OCI-LY1 (cell line): ENCODE results near the gene NRP2.

Experiments
- H2AFZ ChIP-seq: fragments of 200-600 bp; sonication (generic), shearing (Covaris generic); 2 replicates; pipeline ENCODE4 v1.6.0; 2014; ENCODE audit warnings: antibody characterized with exemption, mild to moderate bottlenecking, low read length
- H3F3A ChIP-seq: fragments of 200-600 bp; sonication (generic), shearing (Covaris generic); 2 replicates; pipeline ENCODE4 v1.6.0; 2014; ENCODE audit warnings: mild to moderate bottlenecking, antibody characterized with exemption, low read length, moderate library complexity; ENCODE audit not compliant: insufficient read depth
- H3K27ac ChIP-seq: fragments of 200-600 bp; sonication (generic); 2 replicates; pipeline ENCODE4 v1.5.1; 2014; ENCODE audit warnings: low read length, mixed run types, mild to moderate bottlenecking, low read depth; ENCODE audit not compliant: poor library complexity, severe bottlenecking
- H3K27me3 ChIP-seq: fragments of 200-600 bp; sonication (generic); 2 replicates; pipeline ENCODE4 v1.6.0; 2014; ENCODE audit warnings: antibody characterized with exemption, mild to moderate bottlenecking, low read length, moderate library complexity; ENCODE audit not compliant: insufficient read depth
- H3K36me3 ChIP-seq: fragments of 200-600 bp; sonication (generic); 2 replicates; pipeline ENCODE4 v1.6.1; 2014; ENCODE audit warnings: mild to moderate bottlenecking, antibody characterized with exemption, low read length, moderate library complexity, mixed read lengths; ENCODE audit not compliant: insufficient read depth
- H3K4me1 ChIP-seq: fragments of 200-600 bp; sonication (generic); 2 replicates; pipeline ENCODE4 v1.5.1; 2014; ENCODE audit warnings: mild to moderate bottlenecking, low read length, moderate library complexity; ENCODE audit not compliant: insufficient read depth, severe bottlenecking
- H3K4me2 ChIP-seq: fragments of 200-600 bp; sonication (generic), shearing (Covaris generic); 2 replicates; pipeline ENCODE4 v1.6.1; 2014; ENCODE audit warnings: low read length
- H3K4me3 ChIP-seq: fragments of 200-600 bp; sonication (generic); 2 replicates; pipeline ENCODE4 v1.5.1; 2014; ENCODE audit warnings: low read length, low read depth, mild to moderate bottlenecking, mixed read lengths; ENCODE audit not compliant: poor library complexity, severe bottlenecking
- H3K79me2 ChIP-seq: fragments of 200-600 bp; shearing (Covaris generic); 2 replicates; pipeline ENCODE4 v1.6.1; 2016; ENCODE audit warnings: mixed run types, low read length, mixed read lengths; ENCODE audit not compliant: insufficient read depth
- H3K9ac ChIP-seq: fragments of 200-600 bp; sonication (generic), shearing (Covaris generic); 2 replicates; pipeline ENCODE4 v1.6.1; 2014; ENCODE audit warnings: mild to moderate bottlenecking, low read length, mixed read lengths
- H3K9me2 ChIP-seq: fragments of 200-600 bp; sonication (generic), shearing (Covaris generic); 2 replicates; pipeline ENCODE4 v1.6.1; 2014; ENCODE audit warnings: low read depth, mild to moderate bottlenecking, low read length, mixed read lengths
- H3K9me3 ChIP-seq: fragments of 200-600 bp; shearing (Covaris generic); 2 replicates; pipeline ENCODE4 v1.6.1; 2014; ENCODE audit warnings: low read length, mixed read lengths
- H4K20me1 ChIP-seq: fragments of 200-600 bp; sonication (generic), shearing (Covaris generic); 2 replicates; pipeline ENCODE4 v1.6.0; 2016; ENCODE audit warnings: mild to moderate bottlenecking, low read length; ENCODE audit not compliant: insufficient read depth
- EZH2 ChIP-seq: fragments of 200-600 bp; sonication (generic), shearing (Covaris generic); IDR thresholded peaks from 2 replicates; pipeline ENCODE4 v1.8.0; 2017; ENCODE audit warnings: borderline replicate concordance, mixed run types, mild to moderate bottlenecking, antibody characterized with exemption, low read length, moderate library complexity, mixed read lengths
- TF ChIP-seq, protein P1 (sequence below): fragments of 200-600 bp; sonication (generic), shearing (Covaris generic); IDR thresholded peaks from 2 replicates; pipeline ENCODE4 v1.5.1; 2017; ENCODE audit warnings: mild to moderate bottlenecking, antibody characterized with exemption, low read length, moderate library complexity, mixed read lengths

NRP2 gene

GRCh38 chr2:205763708-205764211 lies 81.5 kb downstream of the NRP2 start:
- TF ChIP-seq EZH2 = no peak
- TF ChIP-seq, protein P1, sequence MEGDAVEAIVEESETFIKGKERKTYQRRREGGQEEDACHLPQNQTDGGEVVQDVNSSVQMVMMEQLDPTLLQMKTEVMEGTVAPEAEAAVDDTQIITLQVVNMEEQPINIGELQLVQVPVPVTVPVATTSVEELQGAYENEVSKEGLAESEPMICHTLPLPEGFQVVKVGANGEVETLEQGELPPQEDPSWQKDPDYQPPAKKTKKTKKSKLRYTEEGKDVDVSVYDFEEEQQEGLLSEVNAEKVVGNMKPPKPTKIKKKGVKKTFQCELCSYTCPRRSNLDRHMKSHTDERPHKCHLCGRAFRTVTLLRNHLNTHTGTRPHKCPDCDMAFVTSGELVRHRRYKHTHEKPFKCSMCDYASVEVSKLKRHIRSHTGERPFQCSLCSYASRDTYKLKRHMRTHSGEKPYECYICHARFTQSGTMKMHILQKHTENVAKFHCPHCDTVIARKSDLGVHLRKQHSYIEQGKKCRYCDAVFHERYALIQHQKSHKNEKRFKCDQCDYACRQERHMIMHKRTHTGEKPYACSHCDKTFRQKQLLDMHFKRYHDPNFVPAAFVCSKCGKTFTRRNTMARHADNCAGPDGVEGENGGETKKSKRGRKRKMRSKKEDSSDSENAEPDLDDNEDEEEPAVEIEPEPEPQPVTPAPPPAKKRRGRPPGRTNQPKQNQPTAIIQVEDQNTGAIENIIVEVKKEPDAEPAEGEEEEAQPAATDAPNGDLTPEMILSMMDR = peak; percentile 88
- Histone ChIP-seq H3K79me2 (no peaks in the 10 kb centered on the region), H3K9ac (no peak overlapping the region), H3K27me3 (peaks cover 4% of the 10 kb centered on the region; the same call in 1 of the 2 replicates), H3K36me3 (no peaks in the 10 kb centered on the region; the same call in 1 of the 2 replicates), H2AFZ (no peak overlapping the region), H3K4me1 (peaks cover 5% of the 10 kb centered on the region), H4K20me1 (no peaks in the 10 kb centered on the region), H3K4me2 (peak overlapping the region; percentile 4; the same call in 1 of the 2 replicates), H3K9me2 (no peaks in the 10 kb centered on the region), H3K27ac (no peak overlapping the region), H3K9me3 (no peaks in the 10 kb centered on the region), H3F3A (no peaks in the 10 kb centered on the region), H3K4me3 (no peak overlapping the region)

DNA sequence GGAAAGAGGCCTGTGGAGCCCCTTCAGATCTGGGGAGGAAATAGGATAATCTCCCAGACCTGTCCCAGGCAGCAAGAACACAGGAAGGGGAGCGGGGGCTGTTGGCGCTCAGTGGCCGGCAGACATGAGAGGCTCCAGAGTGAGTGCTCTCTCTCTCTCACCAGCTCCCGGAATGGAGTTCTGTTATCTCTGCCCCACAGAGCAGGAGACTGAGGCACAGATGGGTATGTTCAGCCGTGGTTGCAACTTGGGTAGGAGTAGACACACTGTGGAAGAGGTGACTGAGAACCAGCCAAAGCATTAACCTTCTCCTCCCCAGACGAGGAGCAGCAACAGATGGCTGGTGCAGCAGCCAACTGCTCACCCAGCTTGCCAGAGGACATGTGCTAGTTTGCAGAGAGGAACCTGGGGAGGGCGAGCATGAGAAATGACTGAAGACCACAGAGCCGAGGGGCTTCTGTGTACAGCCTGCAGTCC lies 82.0 kb downstream of the NRP2 start:
- H3K27me3 ChIP-seq = peaks cover 4% of the 10 kb centered on the region; the same call in 1 of the 2 replicates
- H4K20me1 ChIP-seq = no peaks in the 10 kb centered on the region
- H3K9ac ChIP-seq = no peak overlapping the region
- no peaks in the 10 kb centered on the region for H3K9me2 ChIP-seq
- no peaks in the 10 kb centered on the region for H3K79me2 ChIP-seq
- H3K27ac ChIP-seq = no peak overlapping the region
- H3K4me2 ChIP-seq = no peak overlapping the region
- H3K4me1 ChIP-seq = peaks cover 5% of the 10 kb centered on the region
- H3K9me3 ChIP-seq = no peaks in the 10 kb centered on the region
- no peak for TF ChIP-seq EZH2
- TF ChIP-seq, protein P1 = no peak
- H3K4me3 ChIP-seq = no peak overlapping the region
- H3K36me3 ChIP-seq = no peaks in the 10 kb centered on the region; the same call in 1 of the 2 replicates
- H2AFZ ChIP-seq = no peak overlapping the region
- no peaks in the 10 kb centered on the region for H3F3A ChIP-seq

GRCh38 chr2:205765151-205765550 lies 82.8 kb downstream of the NRP2 start:
- H3K79me2 ChIP-seq = no peaks in the 10 kb centered on the region
- H3K9me3 ChIP-seq = no peaks in the 10 kb centered on the region
- H2AFZ ChIP-seq = no peak overlapping the region
- TF ChIP-seq, protein P1 = no peak
- H3K27ac ChIP-seq = no peak overlapping the region
- H3F3A ChIP-seq = no peaks in the 10 kb centered on the region
- no peak overlapping the region for H3K4me3 ChIP-seq
- H3K4me1 ChIP-seq = peaks cover 5% of the 10 kb centered on the region
- H3K27me3 ChIP-seq = peaks cover 4% of the 10 kb centered on the region; the same call in 1 of the 2 replicates
- H3K9ac ChIP-seq = no peak overlapping the region
- H3K36me3 ChIP-seq = no peaks in the 10 kb centered on the region; the same call in 1 of the 2 replicates
- no peak overlapping the region for H3K4me2 ChIP-seq
- no peaks in the 10 kb centered on the region for H3K9me2 ChIP-seq
- no peaks in the 10 kb centered on the region for H4K20me1 ChIP-seq
